Femur (tissue), 1 donor: ENCODE data around the gene JAK3.
"Not testable (repeated sequence)": the region's sequence is repeated elsewhere in the genome, so short reads cannot be mapped to it uniquely, and the experiment has no call there.

Source experiments
- DNase-seq: peaks from one replicate; pipeline ENCODE4 v3.0.0-alpha.2; 2017

Gene JAK3

GRCh38 chr19:17802137-17802858 is 45.5 kb downstream of the JAK3 start:
- DNase-seq, result no peak

- DNase-seq, result not testable (repeated sequence)
Observed at GRCh38 chr19:17798599-17798998, 49.2 kb downstream of the JAK3 start.

- DNase-seq, result no peak
Observed at GRCh38 chr19:17797424-17798201, 50.2 kb downstream of the JAK3 start.

GRCh38 chr19:17796838-17797423 is 50.9 kb downstream of the JAK3 start:
- no peak for DNase-seq

GRCh38 chr19:17796013-17796837 is 51.6 kb downstream of the JAK3 start:
- DNase-seq, result no peak

GRCh38 chr19:17795495-17795856 is 52.3 kb downstream of the JAK3 start:
- no peak for DNase-seq

- peak; percentile 31 for DNase-seq
Observed at GRCh38 chr19:17794731-17795494, 52.9 kb downstream of the JAK3 start, which contains the start of gene B3GNT3. Gene B3GNT3, plus strand, starts transcription at chr19:17795138. Its CDS starts 12,670 bp downstream, at chr19:17807808.

GRCh38 chr19:17794412-17794730 is 53.4 kb downstream of the JAK3 start:
- no peak for DNase-seq

GRCh38 chr19:17790059-17790780 is 57.6 kb downstream of the JAK3 start:
- DNase-seq, result no peak

- DNase-seq, result no peak
Observed at GRCh38 chr19:17788632-17789031, 59.1 kb downstream of the JAK3 start.

GRCh38 chr19:17787274-17787913 is 60.4 kb downstream of the JAK3 start:
- DNase-seq, result no peak

- DNase-seq, result peak; percentile 75
Observed at GRCh38 chr19:17784201-17785008, 63.4 kb downstream of the JAK3 start.

- not testable (repeated sequence) for DNase-seq
Observed at GRCh38 chr19:17783721-17784120, 64.1 kb downstream of the JAK3 start.

GRCh38 chr19:17780781-17781180 is 67.0 kb downstream of the JAK3 start:
- DNase-seq, result no peak

- DNase-seq, result peak; percentile 50
Observed at GRCh38 chr19:17778968-17779929, 68.5 kb downstream of the JAK3 start.

- DNase-seq, result peak; percentile 48
Observed at GRCh38 chr19:17778251-17778967, 69.4 kb downstream of the JAK3 start.

GRCh38 chr19:17777840-17778239 is 69.9 kb downstream of the JAK3 start:
- not testable (repeated sequence) for DNase-seq
